ENCODE measurements around the gene TDRD5.

- TF ChIP-seq, protein P1, sequence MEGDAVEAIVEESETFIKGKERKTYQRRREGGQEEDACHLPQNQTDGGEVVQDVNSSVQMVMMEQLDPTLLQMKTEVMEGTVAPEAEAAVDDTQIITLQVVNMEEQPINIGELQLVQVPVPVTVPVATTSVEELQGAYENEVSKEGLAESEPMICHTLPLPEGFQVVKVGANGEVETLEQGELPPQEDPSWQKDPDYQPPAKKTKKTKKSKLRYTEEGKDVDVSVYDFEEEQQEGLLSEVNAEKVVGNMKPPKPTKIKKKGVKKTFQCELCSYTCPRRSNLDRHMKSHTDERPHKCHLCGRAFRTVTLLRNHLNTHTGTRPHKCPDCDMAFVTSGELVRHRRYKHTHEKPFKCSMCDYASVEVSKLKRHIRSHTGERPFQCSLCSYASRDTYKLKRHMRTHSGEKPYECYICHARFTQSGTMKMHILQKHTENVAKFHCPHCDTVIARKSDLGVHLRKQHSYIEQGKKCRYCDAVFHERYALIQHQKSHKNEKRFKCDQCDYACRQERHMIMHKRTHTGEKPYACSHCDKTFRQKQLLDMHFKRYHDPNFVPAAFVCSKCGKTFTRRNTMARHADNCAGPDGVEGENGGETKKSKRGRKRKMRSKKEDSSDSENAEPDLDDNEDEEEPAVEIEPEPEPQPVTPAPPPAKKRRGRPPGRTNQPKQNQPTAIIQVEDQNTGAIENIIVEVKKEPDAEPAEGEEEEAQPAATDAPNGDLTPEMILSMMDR (IDR thresholded peaks at IDR 0.05): no peak
- TF ChIP-seq POLR2A (IDR thresholded peaks at IDR 0.05): no peak
Measured at GRCh38 chr1:179591253-179591591, 410 bp upstream of the TDRD5 start.
